Mucosa of descending colon (tissue), 3 donors: Measurements from ENCODE around the gene CYP2E1. TPM values are rescaled to one million over a fixed set of nuclear protein-coding genes. Genes with fewer than 3 reads are reported as not detected.
A peak's percentile ranks its signal among the peaks of the same experiment; 100 is the strongest.
"Not testable (repeated sequence)": the region's sequence is repeated elsewhere in the genome, so short reads cannot be mapped to it uniquely, and the experiment has no call there.

ENCODE experiments used
- ATAC-seq: fragments of 200-7000 bp; cut with Tn5 transposase; one replicate; pipeline ENCODE4 v1.9.1; 2020; ENCODE audit warnings: mild to moderate bottlenecking, moderate library complexity
- DNase-seq, 3 donors: peaks; one replicate each; pipeline ENCODE4 v3.0.0-alpha.2; 2020
- H3K36me3 ChIP-seq: fragments of 200-600 bp; one replicate; pipeline ENCODE4 v1.8.0; 2021; ENCODE audit warnings: low read depth, mild to moderate bottlenecking
- H3K4me1 ChIP-seq: fragments of 200-600 bp; one replicate; pipeline ENCODE4 v1.8.0; 2021; ENCODE audit warnings: low read depth, mild to moderate bottlenecking
- H3K4me3 ChIP-seq: fragments of 200-600 bp; one replicate; pipeline ENCODE4 v1.8.0; 2021; ENCODE audit warnings: mild to moderate bottlenecking
- H3K9me3 ChIP-seq: fragments of 200-600 bp; one replicate; pipeline ENCODE4 v1.8.0; 2021; ENCODE audit warnings: mild to moderate bottlenecking
- intact Hi-C, 2 donors: fragments of 100-400 bp; cut with DNase I in 1 of 2; cut with micrococcal nuclease in 1 of 2; formaldehyde crosslinking; loops; one replicate each; pipeline versions ENCODE4 v1.11.0 to v1.11.1; 2022; cut with DNase I, micrococcal nuclease
- total RNA-seq, 3 donors: library from RNA; stranded (reverse); fragmentation: NEBNext Ultra II Directional in 2 of 3; extraction: Animal tissue kit (Norgen Biotek cat#: 25700) in 2 of 3; gene quantifications; one replicate each; pipeline versions ENCODE4 v1.2.1 to v1.2.4, GENCODE V29; 2021 to 2023
- TF ChIP-seq, protein P1 (sequence below): fragments of 200-600 bp; IDR thresholded peaks from one replicate; pipeline ENCODE4 v1.8.0; 2022; ENCODE audit warnings: antibody characterized with exemption, mild to moderate bottlenecking
- donor health status: DM: no; HTN: no; CAD: no; lungs with moderate emphysema.
- donor health status: DM: no; HTN: no; CAD: no.
- donor health status: DM: no; HTN: yes; CAD: no.

The CYP2E1 gene
- total RNA-seq, 3 donors from 2014 or later = 0.70 to 2.5 (median 0.90) TPM

DNA sequence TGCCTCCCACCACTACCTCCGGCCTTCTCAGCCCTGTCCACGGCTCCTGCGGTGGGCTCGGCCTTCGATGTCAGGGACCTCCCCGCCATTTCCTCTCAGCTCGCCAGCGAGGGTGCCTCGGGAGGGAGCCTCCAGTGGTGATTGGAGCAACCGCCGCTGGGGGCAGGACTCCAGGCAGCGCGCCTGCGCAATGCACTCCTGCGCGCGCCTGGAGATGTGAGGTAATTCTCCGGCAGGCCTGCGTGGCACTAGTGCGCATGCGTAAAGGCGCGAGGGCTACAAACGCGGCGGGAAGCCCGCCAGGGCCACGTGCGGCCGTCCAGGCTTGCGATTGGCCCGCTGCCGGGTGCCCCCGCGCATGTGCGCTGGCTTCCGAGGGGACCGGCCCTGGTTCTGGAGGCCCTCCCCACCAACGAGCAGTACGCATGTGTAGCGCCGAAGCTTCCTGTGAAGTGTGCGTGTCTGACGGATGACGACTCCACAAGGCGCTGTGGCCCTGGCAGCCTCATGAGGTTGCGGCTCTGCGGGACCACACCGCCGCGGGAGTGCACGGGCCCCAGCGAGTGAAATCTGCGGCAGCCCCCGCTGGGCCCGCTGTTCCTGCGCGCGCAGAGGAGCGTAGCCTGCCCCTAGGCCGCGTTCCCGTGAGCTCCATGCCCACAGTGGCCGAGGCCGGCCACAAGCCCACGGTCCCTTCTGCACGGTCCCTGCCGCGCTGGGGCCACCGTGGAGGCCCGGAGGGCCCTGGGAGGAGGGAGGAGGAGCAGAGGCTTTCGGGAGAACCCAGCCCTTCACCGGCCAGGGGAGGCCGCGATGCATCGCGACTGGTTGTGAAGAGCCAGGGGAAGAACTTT, 38.5 kb downstream of the CYP2E1 start, which contains the start of gene SYCE1:
TSS of gene SYCE1 (minus strand) at position 143 of the 854 bp plus-strand sequence. CDS start at position 89, 54 bp downstream.
- ATAC-seq (no peak), DNase-seq (no peak)
- H3K9me3 ChIP-seq = no peaks in the 10 kb centered on the region
- H3K36me3 ChIP-seq = no peaks in the 10 kb centered on the region
- TF ChIP-seq, protein P1, sequence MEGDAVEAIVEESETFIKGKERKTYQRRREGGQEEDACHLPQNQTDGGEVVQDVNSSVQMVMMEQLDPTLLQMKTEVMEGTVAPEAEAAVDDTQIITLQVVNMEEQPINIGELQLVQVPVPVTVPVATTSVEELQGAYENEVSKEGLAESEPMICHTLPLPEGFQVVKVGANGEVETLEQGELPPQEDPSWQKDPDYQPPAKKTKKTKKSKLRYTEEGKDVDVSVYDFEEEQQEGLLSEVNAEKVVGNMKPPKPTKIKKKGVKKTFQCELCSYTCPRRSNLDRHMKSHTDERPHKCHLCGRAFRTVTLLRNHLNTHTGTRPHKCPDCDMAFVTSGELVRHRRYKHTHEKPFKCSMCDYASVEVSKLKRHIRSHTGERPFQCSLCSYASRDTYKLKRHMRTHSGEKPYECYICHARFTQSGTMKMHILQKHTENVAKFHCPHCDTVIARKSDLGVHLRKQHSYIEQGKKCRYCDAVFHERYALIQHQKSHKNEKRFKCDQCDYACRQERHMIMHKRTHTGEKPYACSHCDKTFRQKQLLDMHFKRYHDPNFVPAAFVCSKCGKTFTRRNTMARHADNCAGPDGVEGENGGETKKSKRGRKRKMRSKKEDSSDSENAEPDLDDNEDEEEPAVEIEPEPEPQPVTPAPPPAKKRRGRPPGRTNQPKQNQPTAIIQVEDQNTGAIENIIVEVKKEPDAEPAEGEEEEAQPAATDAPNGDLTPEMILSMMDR = no peak
- no peaks in the 10 kb centered on the region for H3K4me1 ChIP-seq
- no peak within 1 kb of the TSS for H3K4me3 ChIP-seq
- intact Hi-C loops = no loop called here

DNA sequence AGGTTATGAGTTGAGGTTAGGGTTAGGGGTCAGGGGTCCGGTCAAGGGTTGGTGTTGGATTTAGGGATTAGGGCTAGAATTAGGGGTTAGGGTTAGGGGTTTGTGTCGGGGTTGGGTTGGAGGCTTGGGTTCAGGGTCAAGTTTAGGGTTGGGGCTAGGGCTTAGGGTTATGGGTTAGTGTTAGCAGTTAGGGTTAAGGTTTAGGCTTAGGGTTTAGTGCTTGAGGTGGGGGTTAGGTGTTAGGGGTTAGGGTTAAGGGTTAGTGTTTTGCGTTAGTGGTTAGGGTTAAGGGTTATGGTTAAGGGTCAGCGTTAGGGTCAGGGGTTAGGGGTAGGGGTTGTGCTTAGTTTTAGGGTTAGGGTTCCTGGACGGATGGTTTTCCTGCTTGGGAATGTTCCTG, 40.0 kb downstream of the CYP2E1 start:
- no peaks in the 10 kb centered on the region for H3K36me3 ChIP-seq
- H3K4me1 ChIP-seq = no peaks in the 10 kb centered on the region
- DNase-seq (no peak), ATAC-seq (no peak)
- TF ChIP-seq, protein P1 = no peak
- H3K4me3 ChIP-seq = no peak overlapping the region
- no peaks in the 10 kb centered on the region for H3K9me3 ChIP-seq
- intact Hi-C loops = no loop called here

DNA sequence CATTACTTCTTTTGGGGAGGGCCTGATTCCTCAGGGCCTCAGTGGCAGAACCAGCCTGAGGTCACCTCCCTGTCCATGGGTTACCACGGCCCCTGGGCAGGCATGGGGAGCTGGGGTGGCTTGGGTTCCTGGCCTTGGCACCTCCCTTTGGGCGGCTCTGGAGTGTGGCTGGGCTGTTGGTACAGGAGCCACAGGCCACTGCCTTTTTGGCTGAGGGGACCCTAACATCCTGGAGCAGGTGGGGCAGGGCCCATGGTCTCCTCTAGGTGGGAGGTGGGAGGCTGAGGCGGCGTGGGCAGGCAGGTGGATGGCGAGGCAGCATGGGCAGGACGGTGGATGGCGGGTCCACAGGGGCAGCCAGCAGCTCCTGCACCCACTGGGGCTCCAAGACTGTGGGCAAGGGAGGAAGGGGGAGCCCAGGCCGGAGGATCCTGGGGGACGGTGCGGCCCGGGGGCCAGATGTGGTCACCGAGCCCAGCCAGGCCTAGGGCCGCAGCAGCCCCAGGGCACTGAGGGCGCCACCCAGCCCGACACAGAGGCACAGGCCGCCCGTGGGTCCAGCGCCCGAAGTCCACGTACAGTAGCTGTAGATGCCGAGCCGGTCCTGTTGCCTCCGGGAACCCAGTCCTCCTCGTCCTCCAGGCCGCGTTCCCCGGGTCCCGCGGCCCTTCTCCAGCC, 40.6 kb downstream of the CYP2E1 start:
- no peak for ATAC-seq
- Histone ChIP-seq H3K9me3 (peaks cover 1% of the 10 kb centered on the region), H3K36me3 (no peaks in the 10 kb centered on the region), H3K4me3 (no peak overlapping the region), H3K4me1 (no peaks in the 10 kb centered on the region)
- DNase-seq = no peak
- intact Hi-C loops = no loop called here
- TF ChIP-seq, protein P1 = no peak

DNA sequence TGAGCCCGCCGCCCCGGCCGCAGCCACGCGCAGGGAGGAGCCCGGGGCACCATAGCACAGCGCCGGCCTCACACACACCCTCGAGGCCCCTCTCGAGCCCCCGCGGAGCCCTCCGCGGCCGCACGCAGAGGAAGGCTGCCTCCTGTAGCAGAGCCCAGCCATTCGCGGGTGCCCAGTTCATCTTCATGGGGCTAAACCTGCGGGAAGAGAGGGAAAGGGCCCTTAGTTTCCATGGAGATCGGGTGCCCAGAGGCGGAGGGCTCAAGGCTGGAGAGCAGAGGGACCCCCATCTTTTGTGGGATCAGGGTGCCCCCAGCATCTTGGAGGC, 41.1 kb downstream of the CYP2E1 start:
- Histone ChIP-seq H3K36me3 (no peaks in the 10 kb centered on the region), H3K4me1 (no peaks in the 10 kb centered on the region), H3K9me3 (peaks cover 4% of the 10 kb centered on the region), H3K4me3 (no peak overlapping the region)
- TF ChIP-seq, protein P1 = no peak
- intact Hi-C loops = no loop called here
- ATAC-seq (no peak), DNase-seq (no peak)

DNA sequence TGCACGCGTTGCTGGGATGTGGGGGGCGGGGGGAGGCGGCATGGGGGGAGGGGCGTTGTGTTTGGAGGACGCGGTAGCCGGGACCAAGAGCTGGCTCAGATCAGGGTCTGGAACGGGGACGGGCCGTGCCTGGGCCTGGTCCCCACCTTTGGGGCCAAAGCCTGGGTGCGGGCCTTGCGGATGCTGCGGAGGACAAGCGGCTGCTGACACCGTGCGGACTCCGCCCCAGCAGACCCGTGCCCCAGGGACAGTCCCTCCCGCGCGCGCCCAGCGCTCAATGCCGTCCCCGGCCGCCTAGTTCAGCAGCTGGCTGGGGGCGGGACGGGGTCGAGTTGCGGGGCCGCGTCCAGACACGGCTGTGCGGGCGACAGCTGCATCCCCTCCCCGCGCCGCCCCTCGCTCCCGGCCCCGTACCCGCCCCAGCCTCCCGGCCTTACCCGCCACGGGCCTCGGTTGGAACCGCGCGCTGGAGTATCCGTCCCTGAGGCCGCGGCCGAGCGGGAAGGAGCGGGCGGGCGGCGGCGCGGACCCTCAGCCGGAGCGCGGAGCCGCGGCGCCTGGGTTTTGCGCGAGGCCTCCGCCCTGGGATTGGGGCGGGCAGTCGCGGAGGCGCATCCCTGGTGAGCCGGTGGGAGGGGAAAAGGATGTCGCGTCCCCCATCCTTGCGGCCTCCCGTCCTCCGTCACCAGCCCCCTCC, 41.8 kb downstream of the CYP2E1 start:
- DNase-seq, H3K9me3 ChIP-seq, intact Hi-C loops, H3K4me3 ChIP-seq, H3K4me1 ChIP-seq, H3K36me3 ChIP-seq: not testable (repeated sequence)
- peak; percentile 18 for ATAC-seq

DNA sequence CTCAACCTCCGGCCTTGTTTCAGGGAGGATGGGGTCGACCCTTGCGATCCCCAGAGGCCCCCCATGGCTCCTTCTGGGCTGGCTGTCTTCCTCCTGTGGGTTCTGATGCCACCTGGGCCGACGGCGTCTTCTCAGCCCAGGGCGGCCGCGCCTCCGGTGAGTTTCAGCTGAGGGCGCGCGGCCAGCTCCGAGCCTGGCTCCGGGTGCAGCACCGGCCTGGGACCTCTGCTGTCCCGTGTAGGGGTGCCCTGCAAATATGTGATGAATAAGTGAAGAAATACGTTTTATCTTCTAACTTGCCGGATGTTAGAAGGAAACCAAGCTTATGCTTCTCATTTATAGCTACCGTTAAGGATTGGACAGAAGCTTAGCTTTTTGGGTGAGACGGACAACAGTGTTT, 42.6 kb downstream of the CYP2E1 start:
- H3K4me3 ChIP-seq, H3K4me1 ChIP-seq, DNase-seq, ATAC-seq, H3K9me3 ChIP-seq, H3K36me3 ChIP-seq: not testable (repeated sequence)
- intact Hi-C loops = loop anchor here in 1 of 2 donors (10.0 kb wide), 1 partner anchor 145 kb away; the partner anchor contains the start of gene SPRN

DNA sequence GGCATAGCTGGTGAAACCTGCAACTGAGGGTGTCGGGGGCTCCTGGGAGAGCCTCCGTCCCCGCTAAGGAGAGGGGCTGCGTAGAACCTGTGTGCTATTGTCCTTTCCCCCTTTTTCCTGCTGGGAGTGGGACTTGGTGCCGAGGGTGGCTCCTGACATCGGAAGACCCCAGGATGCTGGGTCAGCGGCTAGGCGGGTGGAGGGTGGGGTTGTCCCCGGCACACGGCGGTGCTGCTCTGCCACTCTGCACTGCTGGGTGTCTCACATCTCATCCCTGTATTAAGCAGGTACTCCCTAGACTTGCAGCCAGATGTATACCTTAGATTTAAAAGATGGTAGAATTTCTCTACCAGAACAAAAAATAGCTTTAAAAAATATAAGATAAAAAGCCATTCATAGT, 44.9 kb downstream of the CYP2E1 start:
- not testable (repeated sequence) for H3K9me3 ChIP-seq, H3K4me1 ChIP-seq, H3K36me3 ChIP-seq, DNase-seq, H3K4me3 ChIP-seq, ATAC-seq
- intact Hi-C loops = loop anchor here in 1 of 2 donors (10.0 kb wide), 1 partner anchor 147 kb away; the partner anchor contains the start of gene SPRN

DNA sequence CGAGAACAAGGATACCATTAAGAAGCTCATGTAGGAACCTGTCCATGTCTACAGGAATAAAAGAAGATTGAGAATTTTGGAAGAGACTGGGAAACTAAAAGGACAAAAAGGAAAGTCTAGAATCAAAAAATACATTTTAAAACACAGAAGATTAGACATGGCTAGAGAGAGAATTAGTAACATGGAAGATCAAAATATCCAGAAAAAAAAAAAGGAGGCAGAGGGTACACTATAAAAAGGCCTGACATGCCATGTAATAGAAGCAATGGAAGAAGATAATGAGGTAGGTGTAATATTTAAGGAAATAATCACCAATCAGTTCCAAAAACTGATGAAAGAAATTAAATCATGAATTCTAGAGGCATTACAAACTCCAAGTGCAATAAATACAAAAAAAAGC, 46.3 kb downstream of the CYP2E1 start:
- intact Hi-C loops = loop anchor here in 1 of 2 donors (10.0 kb wide), 1 partner anchor 149 kb away; the partner anchor contains the start of gene SPRN
- not testable (repeated sequence) for DNase-seq, H3K36me3 ChIP-seq, H3K9me3 ChIP-seq, ATAC-seq, H3K4me3 ChIP-seq, H3K4me1 ChIP-seq

DNA sequence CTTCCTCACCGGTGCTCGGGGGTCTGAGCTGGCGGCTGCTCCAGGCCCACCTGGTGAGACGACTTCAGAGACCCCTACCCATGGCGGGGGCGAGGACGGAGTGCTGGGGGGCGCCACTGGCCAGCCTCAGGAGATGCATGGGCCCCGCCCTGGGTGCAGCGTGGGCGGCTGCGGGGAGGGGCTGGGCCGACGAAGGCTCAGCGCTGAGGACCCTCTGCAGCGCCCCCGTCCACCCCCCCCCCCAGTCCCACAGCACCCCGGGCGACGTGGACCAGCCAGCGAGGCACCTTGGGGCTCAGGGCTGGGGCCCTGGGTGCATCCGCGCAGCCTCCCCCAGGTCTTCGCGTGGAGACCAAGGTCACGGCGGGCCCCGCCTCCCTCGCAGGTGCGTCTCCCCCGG, 49.9 kb downstream of the CYP2E1 start:
- not testable (repeated sequence) for H3K9me3 ChIP-seq, H3K36me3 ChIP-seq, H3K4me1 ChIP-seq, H3K4me3 ChIP-seq, DNase-seq
- peak; percentile 21 for ATAC-seq
- intact Hi-C loops = loop anchor here in 1 of 2 donors (10.0 kb wide), 1 partner anchor 152 kb away; the partner anchor contains the start of gene SPRN
